GM19238 (cell line): Measurements from ENCODE around the gene PACRG.
"Not testable (repeated sequence)": the region's sequence is repeated elsewhere in the genome, so short reads cannot be mapped to it uniquely, and the experiment has no call there.

Source experiments
- DNase-seq: peaks from one replicate; pipeline ENCODE4 v3.0.0; 2011; ENCODE audit warnings: low spot score; ENCODE audit not compliant: insufficient read length

PACRG gene

DNA sequence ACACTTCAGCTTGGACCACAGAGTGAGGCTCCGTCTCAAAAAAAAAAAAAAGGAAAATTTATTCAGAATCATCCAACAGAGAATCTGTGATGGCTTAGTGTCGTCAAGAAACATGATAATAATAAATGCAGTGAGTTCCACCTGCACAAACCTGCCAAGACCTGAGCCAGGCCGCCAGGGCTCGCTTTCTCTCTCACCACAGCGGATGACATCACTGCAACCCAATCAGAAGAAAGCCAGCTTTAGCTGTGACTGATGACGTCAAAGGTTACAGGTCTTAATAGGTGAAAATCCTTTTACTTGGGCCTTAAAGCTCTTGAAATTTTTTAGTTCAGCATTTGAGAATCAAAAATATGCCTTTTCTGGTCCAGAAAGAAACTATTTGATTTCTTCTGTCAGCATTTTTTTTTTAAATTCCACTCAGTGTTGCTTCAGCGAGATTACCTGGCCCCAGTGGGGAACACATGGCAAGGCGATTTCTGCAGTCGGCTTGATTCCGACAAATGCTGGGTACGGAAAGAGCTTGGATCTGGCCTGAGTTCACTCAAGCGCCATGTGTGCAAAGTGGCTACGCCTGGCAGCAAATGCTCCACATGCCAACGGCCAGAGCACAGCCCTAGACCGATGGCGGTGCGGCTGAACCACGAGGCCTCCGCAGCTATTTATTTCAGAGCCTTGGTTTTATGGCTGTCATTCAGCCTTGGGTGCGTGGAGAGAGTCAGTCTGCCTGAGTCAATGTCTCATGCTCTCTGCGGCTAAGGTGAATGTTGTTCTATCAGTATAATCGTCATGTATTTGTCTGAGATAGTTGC lies 581.1 kb downstream of the PACRG start:
- no peak for DNase-seq

DNA sequence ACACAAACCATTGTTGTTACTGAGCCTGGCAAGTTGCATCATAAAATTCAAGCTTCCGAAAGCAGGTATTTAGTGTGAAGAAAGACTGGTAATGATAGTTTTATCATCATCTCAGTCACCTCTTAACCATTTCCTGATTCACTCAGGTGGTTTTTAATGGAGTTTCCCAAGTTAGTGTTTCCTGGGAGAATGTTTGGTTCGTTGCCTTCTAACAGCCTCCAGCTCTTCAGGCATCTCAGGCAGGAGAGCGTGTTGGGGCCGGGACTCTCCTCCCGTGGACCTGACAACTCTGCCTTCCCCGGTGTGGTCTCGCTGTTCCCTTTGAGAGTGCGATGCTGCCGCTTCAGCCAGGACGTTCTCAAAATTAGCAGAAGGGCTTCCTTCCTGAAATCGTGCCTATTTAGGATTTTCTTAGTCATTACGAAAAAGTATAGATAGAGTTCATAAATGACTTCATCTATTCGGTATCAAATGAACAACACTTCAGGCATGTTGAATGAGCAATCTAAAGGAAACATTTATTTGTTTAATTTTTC lies 581.8 kb downstream of the PACRG start:
- no peak for DNase-seq

DNA sequence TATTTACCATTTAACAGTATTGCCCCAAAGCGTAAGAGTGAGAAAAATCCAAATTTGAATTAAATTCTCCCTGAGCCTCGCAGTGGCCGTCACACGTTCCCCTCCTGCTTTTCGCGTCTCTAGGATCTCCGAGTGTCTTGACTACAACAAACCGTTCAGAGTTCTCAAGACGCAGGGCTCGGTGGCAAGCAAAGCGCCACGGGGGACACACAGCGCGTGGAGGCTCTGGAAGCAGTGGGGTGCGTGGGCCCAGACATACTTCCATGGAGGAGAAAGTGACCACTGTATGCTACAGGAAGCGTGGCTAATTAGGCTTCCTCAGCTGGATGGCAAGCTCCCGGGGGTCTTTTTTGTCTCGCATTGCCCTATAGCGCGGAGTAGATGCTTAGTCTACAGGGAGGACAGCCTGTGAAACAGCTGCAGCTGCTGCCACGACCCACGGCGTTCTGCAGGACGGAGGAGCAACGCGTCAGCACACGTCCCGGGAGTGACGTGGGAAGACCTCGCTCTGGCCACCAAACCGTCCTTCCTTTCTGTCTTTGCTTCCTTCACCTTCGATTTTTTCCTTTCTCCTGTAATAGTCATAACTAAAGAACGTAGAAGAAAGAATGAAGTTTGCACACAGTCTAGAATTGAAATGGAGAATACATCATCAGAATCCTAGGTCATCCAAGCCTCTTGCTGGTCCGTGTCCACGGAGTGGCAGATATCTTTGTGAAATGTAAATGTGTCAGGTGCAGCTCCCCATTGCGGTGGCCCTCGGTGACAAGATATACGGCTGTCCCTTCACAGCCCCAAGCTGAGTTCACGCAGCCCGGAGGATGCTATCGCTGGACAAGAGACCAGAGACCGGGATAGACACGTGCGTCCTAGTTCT lies 582.6 kb downstream of the PACRG start:
- DNase-seq = no peak

DNA sequence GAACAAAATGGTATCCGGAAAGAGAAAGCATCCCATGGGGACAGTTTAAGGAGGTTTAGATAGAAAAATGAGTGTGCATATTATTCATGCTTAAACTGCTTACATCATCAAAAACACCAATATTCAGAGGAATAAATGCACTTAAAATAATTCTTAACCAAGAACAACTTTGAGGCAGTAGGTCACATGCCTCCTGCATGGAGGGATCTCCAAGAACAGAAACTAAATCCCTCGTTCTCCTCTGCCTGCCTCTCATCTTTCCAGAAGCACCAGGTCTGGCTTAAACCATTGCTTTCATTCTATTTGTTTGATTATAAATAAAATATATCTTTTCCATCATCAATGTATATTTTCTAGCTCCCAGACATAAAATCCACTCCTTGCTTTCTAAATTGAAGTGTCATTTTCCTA lies 583.2 kb downstream of the PACRG start:
- no peak for DNase-seq

DNA sequence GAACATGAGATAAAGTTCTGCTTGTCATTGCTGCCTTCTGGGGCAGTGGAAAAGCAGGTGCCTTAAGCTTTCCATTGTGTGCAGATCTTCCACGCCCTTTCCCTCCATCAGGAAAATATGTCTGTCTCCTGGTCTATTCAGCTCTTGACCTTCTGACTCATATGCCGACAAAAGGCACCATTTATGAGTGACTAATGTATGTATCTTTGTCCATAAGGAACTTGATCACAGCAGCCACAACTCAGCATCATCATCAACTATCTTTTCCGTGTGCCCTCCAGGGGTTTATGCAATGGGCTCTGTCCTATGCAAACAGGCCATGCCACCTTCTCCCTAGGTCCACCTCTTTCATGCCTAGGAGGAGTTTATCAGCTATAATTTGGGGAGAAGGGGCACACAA lies 584.1 kb downstream of the PACRG start:
- no peak for DNase-seq

DNA sequence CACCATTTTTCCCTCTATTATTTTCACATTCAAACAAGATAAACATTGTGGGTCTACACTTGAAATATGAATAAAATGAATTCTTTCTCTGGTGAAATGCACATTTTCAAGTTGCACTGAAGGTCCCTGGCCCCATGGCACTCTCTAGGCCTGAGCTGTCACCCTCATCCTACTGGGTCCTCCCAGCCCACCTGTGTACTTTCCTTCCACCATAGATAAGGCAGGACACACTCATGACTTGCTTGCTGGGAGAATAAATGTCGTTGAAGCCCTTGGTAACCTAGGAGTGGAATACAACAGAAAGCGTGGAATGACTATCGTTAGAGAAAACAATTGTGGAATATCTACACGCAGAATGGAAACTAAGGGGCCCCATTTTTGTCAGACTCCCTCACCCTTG lies 585.8 kb downstream of the PACRG start:
- no peak for DNase-seq

DNA sequence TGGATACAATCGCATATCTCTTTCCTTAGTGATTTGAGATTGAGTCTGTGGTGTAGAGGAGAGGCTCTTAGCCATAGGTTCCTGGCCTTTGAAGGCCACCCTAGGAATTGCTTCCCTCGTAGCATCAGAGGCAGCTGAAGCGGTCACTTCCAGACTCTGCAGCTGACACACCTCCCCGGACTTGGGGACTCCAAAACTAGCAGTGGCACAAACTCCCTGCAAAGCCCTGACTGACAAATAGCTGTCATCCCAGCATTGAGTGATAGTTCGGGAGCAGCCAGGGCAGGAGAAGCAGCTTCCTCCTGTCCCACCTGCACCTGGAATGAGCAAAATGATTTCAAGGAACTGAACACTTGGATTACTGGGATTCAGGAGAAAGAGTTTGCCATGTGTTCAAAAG lies 586.2 kb downstream of the PACRG start:
- no peak for DNase-seq

DNA sequence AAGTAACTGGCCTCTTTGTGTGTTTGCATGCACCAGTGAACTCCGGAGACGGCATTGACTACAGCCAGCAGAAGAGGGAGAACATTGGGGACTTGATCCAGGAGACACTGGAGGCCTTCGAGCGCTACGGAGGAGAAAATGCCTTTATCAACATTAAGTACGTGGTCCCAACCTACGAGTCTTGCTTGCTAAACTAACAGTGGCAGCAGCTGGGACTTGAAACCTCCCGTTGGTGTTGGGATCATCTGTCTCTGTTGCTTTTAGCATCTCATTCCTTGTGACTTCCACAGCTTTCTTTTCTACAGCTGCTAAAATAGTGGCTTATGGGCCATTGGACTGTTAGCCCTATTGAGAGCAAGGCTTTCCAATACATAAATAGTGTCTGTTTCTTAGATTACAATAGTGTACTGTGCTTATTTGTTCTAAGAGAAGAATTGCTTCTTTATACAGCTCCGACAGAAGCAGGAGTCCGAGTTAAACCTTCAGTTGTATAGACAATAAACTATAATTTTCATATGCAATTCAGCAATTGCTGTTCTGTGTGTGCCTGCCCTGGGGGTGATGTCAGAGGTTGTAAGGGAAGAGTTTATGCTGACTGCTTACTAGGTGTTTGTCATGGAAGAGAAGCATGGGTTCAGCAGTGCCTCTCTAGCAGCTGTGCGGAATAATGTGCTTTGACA lies 587.2 kb downstream of the PACRG start:
- DNase-seq = no peak

DNA sequence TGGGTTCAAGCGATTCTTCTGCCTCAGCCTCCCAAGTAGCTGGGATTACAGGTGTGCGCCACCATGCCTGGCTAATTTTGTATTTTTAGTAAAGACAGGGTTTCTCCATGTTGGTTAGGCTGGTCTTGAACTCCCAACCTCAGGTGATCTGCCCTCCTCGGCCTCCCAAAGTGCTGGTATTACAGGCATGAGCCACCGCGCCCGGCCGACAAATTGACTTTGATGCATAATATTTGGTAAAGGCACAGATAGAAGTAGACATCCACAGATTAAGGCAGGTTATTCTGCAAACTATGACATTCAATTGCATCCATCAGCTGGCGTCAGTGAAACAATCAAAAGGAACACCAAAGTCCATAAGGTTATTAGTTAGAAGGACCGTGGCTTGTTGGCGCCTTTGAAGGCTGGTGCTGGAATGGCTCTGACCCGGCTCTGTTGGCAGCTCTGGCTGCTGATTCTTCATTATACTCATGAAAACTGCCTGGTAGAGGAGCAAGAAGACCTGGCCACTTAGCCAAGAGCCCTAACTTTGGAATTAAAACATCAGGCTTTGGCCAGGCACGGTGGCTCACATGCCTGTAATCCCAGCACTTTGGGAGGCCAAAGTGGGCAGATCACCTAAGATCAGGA lies 589.2 kb downstream of the PACRG start:
- DNase-seq = not testable (repeated sequence)

DNA sequence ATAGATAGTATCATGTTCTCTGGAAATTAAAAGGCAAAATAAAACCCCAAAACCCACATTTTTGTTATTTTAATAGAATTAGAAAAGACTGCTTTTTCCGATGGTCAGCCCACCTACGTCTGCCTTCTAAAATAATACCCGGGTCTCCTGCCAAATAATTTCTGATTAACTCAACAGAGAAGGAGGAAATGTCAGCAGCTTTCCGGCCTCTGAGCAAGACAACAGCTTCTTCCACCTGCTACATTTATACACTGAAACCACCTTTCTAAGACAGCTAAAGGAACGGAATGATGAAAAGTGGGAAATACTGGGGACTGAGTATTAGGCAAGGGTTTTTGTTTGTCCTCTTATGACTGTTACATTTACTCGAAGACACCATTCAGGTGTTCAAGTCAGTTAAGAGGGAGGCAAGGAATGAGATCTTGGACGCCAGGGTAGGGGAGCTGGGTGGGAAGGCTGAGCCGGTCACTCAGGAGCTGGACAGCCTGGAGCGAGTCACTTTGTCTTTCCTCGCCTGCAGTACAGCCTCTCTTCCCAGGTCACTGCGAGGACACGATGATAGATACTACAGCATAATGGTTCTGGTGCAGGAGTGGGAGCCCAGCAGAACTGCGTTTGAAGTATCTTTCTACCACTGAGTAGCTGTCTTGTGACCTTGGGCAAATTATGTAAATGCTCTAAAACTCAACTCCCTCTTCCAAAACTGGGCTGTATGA lies 590.5 kb downstream of the PACRG start:
- DNase-seq = no peak

DNA sequence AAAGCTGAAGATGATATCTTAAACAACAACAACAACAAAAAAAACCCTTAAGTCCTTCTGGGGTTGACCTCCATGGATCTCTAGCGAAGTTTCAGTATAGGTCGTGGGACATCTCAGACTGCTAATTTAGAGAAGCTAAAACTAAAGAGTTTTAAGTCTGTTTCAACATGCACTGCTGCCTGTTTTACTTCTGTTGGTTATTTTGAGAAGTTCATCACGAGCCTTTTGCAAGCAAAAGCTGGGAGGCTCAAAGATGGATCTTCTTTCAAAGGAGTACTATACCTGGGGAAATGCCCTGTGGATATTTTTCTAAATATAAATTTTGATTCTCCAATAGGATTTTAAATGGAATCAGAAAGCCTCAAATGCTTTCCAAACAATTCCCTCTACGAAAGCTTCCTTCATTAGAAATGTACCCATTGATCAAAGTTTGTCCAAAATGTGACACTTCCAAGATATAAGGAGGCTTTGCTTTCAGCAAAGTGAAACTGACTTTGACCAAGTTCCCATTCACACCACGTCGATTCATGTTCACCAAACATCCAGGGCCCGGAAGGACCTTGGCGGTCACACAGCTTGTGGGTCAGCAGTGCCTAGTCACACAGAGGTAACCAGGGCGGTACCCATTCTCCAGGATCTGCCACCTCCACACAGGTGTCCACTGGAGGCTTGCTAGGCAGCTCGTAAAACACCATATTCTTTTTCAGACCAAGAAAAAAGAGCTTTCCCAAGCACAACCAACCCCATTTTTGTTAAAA lies 592.0 kb downstream of the PACRG start:
- DNase-seq = no peak

DNA sequence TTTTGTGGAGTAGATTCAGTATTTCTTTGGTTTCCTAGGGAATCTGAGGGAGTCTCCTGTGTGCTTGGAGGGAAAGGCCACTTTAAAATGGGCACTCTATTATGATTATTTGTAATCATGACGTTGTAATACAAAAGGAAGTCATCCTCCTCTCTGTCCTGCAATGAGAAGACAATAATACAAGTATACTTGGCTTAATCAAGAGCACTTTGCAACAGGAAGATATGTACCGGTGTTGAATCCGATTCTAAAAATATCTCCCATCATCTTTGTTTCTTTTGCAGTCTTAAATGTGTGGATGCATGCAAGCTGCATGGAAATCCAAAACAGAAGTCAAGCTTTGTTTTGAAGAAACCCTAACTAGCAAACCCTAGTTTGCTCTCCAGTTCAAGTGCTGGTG lies 592.6 kb downstream of the PACRG start:
- DNase-seq = no peak

DNA sequence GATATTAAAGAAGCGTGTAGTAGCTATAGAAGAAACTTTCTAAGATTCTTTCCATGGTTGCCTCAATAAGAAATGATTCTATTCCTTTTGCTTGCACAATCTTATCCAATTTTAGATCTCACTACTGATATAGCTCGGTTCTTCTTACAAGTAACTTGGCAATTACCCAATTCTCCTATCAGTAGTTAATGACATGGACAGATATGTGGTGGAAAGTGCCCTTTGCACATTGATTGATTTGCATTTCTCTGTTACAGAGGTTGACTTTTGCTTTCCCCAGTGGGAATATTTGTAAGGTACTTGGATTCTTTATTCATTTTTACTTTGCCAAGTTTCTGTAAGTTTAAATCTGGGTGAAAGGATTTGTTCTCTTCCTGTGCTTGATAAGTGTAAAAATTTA lies 593.0 kb downstream of the PACRG start:
- DNase-seq = no peak

DNA sequence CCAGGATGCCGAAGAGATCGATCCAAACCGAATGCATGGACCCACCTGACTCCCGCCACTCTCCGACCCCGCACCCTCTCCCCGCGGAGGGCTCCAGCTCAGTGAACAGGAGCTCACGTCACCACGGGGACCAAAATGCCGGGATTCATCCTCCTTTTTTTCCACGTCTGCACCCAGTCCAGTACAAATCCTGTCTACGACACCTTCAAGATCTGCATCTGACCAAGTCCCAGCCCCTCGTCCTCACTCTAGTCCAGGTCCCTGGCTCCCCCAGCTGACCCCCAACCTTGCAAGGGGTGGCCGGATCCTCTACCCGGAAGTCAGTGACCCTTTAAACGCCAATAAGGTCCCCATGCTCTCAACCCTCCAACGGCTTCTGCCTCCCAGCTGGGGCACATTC lies 593.9 kb downstream of the PACRG start:
- no peak for DNase-seq

DNA sequence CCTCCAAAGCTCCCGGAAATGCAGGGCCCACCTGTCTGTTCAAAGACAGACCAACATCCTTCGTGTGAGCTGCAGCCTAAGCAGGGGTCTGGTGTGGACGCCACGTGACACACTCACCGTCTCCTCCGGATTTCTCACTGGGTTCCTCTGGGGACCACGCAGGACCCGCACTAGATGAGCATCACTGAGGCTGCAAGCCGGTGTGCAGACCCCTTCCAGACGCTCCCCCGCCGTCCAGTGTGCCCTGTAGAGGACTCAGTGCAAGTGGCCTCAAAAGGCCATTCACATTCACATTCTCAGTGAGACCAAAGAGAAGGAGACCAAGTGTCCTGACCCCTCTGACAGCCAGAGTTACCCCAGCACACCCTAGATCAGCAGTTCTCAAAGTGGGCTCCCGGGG lies 595.5 kb downstream of the PACRG start:
- DNase-seq = no peak

DNA sequence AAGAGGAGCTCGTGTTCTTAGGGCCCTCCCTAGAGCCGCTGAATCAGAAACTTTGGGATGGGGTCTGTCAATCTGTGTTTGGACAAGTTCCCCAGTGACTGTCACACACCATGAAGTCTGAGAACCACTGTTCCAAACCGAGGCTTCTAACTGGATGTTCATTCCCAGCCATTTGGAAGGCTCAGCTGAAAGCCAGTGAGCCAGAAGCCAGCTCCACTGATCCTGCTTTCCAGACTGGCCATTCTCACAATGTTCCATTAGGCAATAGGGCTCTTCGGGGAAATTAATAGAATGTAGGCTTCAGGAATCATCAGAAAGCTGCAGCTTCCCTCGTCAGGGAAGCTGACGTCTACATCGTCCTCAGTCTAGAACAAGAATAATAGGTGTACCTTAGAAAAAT lies 595.9 kb downstream of the PACRG start:
- no peak for DNase-seq

DNA sequence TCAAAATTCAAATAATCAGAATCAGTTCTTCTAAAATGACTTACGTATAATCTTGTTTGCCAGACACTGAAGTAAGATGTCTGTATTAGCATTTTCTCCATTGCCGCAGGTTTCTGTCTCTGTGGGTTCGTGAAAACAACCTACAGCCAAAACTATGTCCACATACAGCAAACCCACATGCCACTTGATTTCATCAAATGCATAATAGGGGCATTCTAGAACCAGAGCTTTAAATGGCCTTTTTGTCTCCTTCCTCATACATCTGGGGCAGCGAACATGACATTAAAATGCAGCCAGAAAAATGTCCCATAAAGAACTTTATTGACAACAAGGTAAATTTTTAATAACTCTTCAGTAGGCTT lies 596.5 kb downstream of the PACRG start:
- DNase-seq = no peak

DNA sequence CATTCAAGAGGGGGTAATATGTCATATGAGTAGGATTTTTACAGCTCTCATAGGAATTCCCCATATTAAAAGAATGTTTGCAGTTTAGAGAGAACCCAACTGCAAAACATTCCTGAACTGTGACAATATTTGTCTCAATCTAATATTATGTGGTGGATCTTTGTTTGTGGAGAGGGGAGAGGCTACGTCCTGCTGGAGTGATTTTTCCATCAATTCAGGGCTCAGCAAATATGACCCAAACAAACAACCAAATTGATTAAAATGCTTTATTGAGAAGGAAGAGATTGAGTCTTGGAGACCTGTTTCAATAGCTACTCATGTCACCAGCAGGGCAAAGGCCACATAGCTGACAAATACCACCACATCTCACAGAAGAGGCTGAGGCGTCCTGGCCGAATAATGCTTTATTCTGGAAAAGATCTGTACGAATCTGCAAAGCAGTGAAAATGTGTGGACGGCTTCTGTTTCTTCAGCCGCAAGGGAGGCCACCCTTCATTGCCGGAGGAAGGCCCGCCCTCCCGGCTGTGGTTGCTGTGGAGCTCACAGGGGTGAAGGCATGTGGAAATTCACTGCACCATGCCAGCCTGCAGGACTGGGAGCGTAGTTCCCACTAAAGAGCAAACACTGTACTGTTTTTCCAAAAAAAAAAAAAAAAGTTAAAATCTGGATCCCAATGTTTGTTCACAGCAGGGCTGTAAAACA lies 597.1 kb downstream of the PACRG start:
- DNase-seq = no peak

DNA sequence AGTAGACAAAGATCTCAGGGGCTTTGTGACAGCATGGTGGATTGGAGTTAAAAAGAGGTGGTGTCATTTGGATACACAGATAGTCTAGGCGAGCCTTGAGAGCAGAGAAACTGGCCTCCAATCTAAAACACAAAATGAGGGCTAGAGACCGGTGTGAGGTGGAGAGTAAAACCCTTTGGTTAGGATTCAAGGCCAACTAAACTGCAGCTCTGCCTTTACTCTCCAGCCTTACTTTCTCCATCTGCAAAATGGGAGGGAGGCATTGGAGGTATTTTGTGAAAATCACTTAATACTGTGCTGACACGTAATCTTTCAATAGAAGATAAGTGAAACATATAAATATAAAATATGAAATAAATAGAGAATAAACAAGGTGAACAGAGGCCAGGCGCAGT lies 597.6 kb downstream of the PACRG start:
- no peak for DNase-seq
